Muscle of leg (tissue), 11 donors: ENCODE measurements around the gene ZNF135. TPM values are rescaled to one million over a fixed set of nuclear protein-coding genes. Genes with fewer than 3 reads are reported as not detected.

Experiments used
- DNase-seq: peaks from one replicate; pipeline ENCODE4 v3.0.0; 2013
- H3K27ac ChIP-seq: one replicate; pipeline ENCODE4 v1.5.1; 2013; ENCODE audit warnings: mild to moderate bottlenecking, low read length, control low read depth
- H3K27me3 ChIP-seq: one replicate; pipeline ENCODE4 v1.6.1; 2013; ENCODE audit warnings: low read length; ENCODE audit not compliant: control insufficient read depth, insufficient read depth
- H3K36me3 ChIP-seq: one replicate; pipeline ENCODE4 v1.6.1; 2013; ENCODE audit warnings: low read length; ENCODE audit not compliant: control insufficient read depth, insufficient read depth
- H3K4me1 ChIP-seq: one replicate; pipeline ENCODE4 v1.6.1; 2013; ENCODE audit warnings: low read length; ENCODE audit not compliant: control insufficient read depth, insufficient read depth
- H3K4me3 ChIP-seq: one replicate; pipeline ENCODE4 v1.5.1; 2013; ENCODE audit warnings: low read length, control low read depth
- H3K9me3 ChIP-seq: replicated peaks from 2 replicates; pipeline ENCODE4 v1.6.1; 2013; ENCODE audit warnings: low read depth, low read length; ENCODE audit not compliant: control insufficient read depth
- WGBS: methylation state at CpG from one replicate; pipeline ENCODE4 v1.1.5; 2013; ENCODE audit warnings: missing lambda C conversion rate; ENCODE audit not compliant: insufficient coverage; 5-methylcytosine and 5-hydroxymethylcytosine counted together
- polyA plus RNA-seq, 8 donors: library from polyadenylated mRNA; unstranded; fragments of 120-200 nt; gene quantifications; one replicate each; pipeline versions ENCODE4 v1.2.1 to v1.2.3, GENCODE V29; 2013; ENCODE audit warnings: inconsistent platforms in 1 of 8, low replicate concordance in 1 of 8; ENCODE audit not compliant: insufficient read length in 8 of 8, insufficient read depth in 1 of 8
- total RNA-seq: library from RNA; stranded (reverse); fragments of 120-200 nt; gene quantifications from one replicate; pipeline ENCODE4 v1.2.4, GENCODE V29; 2013

ZNF135 gene
- total and polyA plus RNA-seq, 9 donors, result 11.1 to 16.8 (median 12.4) TPM

GRCh38 chr19:58117841-58118575 lies 58.9 kb downstream of the ZNF135 start:
- H3K4me1 ChIP-seq, result no peaks in the 10 kb centered on the region
- peak overlapping the region; percentile 31 for H3K4me3 ChIP-seq
- H3K27ac ChIP-seq, result no peak overlapping the region
- H3K9me3 ChIP-seq, result peaks cover 67% of the 10 kb centered on the region
- DNase-seq, result peak; percentile 58
- 2% methylated on average over 77 of the region's 77 CpGs for WGBS
- H3K27me3 ChIP-seq, result peaks cover 12% of the 10 kb centered on the region
- H3K36me3 ChIP-seq, result no peaks in the 10 kb centered on the region

GRCh38 chr19:58118979-58119733 lies 60.1 kb downstream of the ZNF135 start:
- Histone ChIP-seq H3K4me3 (no peak overlapping the region), H3K27ac (no peak overlapping the region), H3K9me3 (peaks cover 69% of the 10 kb centered on the region), H3K27me3 (peaks cover 12% of the 10 kb centered on the region), H3K4me1 (no peaks in the 10 kb centered on the region), H3K36me3 (no peaks in the 10 kb centered on the region)
- WGBS, result 72% methylated on average over 2 of the region's 5 CpGs
- no peak for DNase-seq

Other genes with a start within 250 kb of the ZNF135 start
- 5.5 TPM for gene ZNF552, start 244.4 kb upstream of the ZNF135 start, total RNA-seq
- 1 to 10 TPM; 2.8 to 9.3 (median 4.2) TPM for gene ZNF552, start 244.4 kb upstream of the ZNF135 start, polyA plus RNA-seq
- gene ZNF587B, start 229.0 kb upstream of the ZNF135 start, total RNA-seq, result 10.5 TPM
- gene ZNF587B, start 229.0 kb upstream of the ZNF135 start, polyA plus RNA-seq, result 1 to 10 TPM; 3.3 to 6.9 (median 4.3) TPM
- gene ZNF587, start 209.4 kb upstream of the ZNF135 start, total RNA-seq, result 19.3 TPM
- gene ZNF587, start 209.4 kb upstream of the ZNF135 start, polyA plus RNA-seq, result 10 to 100 TPM in 7 of 8 donors, 1 to 10 TPM in 1; 7.5 to 20.6 (median 12.6) TPM
- gene ZNF814, start 170.2 kb upstream of the ZNF135 start, total RNA-seq, result 10.8 TPM
- gene ZNF814, start 170.2 kb upstream of the ZNF135 start, polyA plus RNA-seq, result 10 to 100 TPM; 15.7 to 29.7 (median 22.0) TPM
- gene ZNF417, start 142.7 kb upstream of the ZNF135 start, total RNA-seq, result 16.4 TPM
- gene ZNF417, start 142.7 kb upstream of the ZNF135 start, polyA plus RNA-seq, result 10 to 100 TPM in 6 of 8 donors, 1 to 10 TPM in 2; 7.7 to 15.4 (median 11.0) TPM
- gene ZNF418, start 123.9 kb upstream of the ZNF135 start, total RNA-seq, result 14.1 TPM
- 10 to 100 TPM in 1 of 8 donors, 1 to 10 TPM in 7; 6.7 to 15.6 (median 8.3) TPM for gene ZNF418, start 123.9 kb upstream of the ZNF135 start, polyA plus RNA-seq
- gene ZNF256, start 111.6 kb upstream of the ZNF135 start, total RNA-seq, result 6.7 TPM
- gene ZNF256, start 111.6 kb upstream of the ZNF135 start, polyA plus RNA-seq, result 1 to 10 TPM; 5.0 to 6.0 (median 5.5) TPM
- 0.89 TPM for gene C19orf18, start 84.7 kb upstream of the ZNF135 start, total RNA-seq
- 1 to 10 TPM in 4 of 8 donors, under 1 TPM in 4; 0.31 to 2.4 (median 1.00) TPM for gene C19orf18, start 84.7 kb upstream of the ZNF135 start, polyA plus RNA-seq
- 20.5 TPM for gene ZNF606, start 56.5 kb upstream of the ZNF135 start, total RNA-seq
- 10 to 100 TPM; 10.5 to 13.5 (median 11.6) TPM for gene ZNF606, start 56.5 kb upstream of the ZNF135 start, polyA plus RNA-seq
- 0.35 TPM for gene ZSCAN1, start 25.3 kb upstream of the ZNF135 start, total RNA-seq
- 1 to 10 TPM in 6 of 8 donors, under 1 TPM in 2; 0.55 to 1.8 (median 1.1) TPM for gene ZSCAN1, start 25.3 kb upstream of the ZNF135 start, polyA plus RNA-seq
- 68.8 TPM for gene ZSCAN18, start 38.9 kb downstream of the ZNF135 start, total RNA-seq
- 10 to 100 TPM; 55.6 to 83.4 (median 64.2) TPM for gene ZSCAN18, start 38.9 kb downstream of the ZNF135 start, polyA plus RNA-seq
- gene ZNF329, start 91.5 kb downstream of the ZNF135 start, total RNA-seq, result 19.0 TPM
- gene ZNF329, start 91.5 kb downstream of the ZNF135 start, polyA plus RNA-seq, result 10 to 100 TPM in 7 of 8 donors, 1 to 10 TPM in 1; 9.8 to 13.6 (median 12.4) TPM
- gene ZNF274, start 123.8 kb downstream of the ZNF135 start, total RNA-seq, result 10.0 TPM
- gene ZNF274, start 123.8 kb downstream of the ZNF135 start, polyA plus RNA-seq, result 10 to 100 TPM in 1 of 8 donors, 1 to 10 TPM in 7; 8.0 to 10.7 (median 8.8) TPM
- 24.2 TPM for gene ZNF544, start 169.6 kb downstream of the ZNF135 start, total RNA-seq
- 10 to 100 TPM; 13.2 to 22.6 (median 15.7) TPM for gene ZNF544, start 169.6 kb downstream of the ZNF135 start, polyA plus RNA-seq
- gene ZNF8, start 219.7 kb downstream of the ZNF135 start, total RNA-seq, result 5.7 TPM
- gene ZNF8, start 219.7 kb downstream of the ZNF135 start, polyA plus RNA-seq, result 1 to 10 TPM; 2.6 to 5.9 (median 4.4) TPM
- gene ERVK3-1, start 246.1 kb downstream of the ZNF135 start, total RNA-seq, result 30.5 TPM
- gene ERVK3-1, start 246.1 kb downstream of the ZNF135 start, polyA plus RNA-seq, result 10 to 100 TPM; 28.8 to 37.1 (median 32.4) TPM